K562 (cell line): ENCODE measurements around the gene TMEM184B. TPM values are rescaled to one million over a fixed set of nuclear protein-coding genes. Genes with fewer than 3 reads are reported as not detected.

Experiments
- polyA plus RNA-seq, 8 experiments: library from polyadenylated mRNA; depleted of rRNA in 4 of 8; stranded (reverse) in 5 of 8; unstranded in 3 of 8; fragments of >200 nt; fragmentation: Nextera tagmentation in 2 of 8; fragmentation: Illumina TruSeq in 1 of 8; extraction: Ambion mirVana in 2 of 8; extraction: Trizol in 1 of 8; gene quantifications; 2 replicates each; pipeline versions ENCODE4 v1.2.1 to v1.2.3, GENCODE V29; 2011 to 2014; ENCODE audit warnings: inconsistent platforms in 1 of 8, missing spikeins in 1 of 8
- total RNA-seq, 7 experiments: library from RNA; depleted of rRNA in 6 of 7; stranded (reverse); fragments of >200 nt in 6 of 7; fragmentation: Illumina TruSeq in 2 of 7; extraction: Trizol in 2 of 7; gene quantifications; 2 replicates each; pipeline versions ENCODE4 v1.2.1 to v1.2.3, GENCODE V29; 2011 to 2021; ENCODE audit warnings: low replicate concordance in 1 of 7
- TF ChIP-seq, protein P1 (sequence below): fragments of 250-450 bp; sonication (Bioruptor Pico); IDR thresholded peaks from 2 replicates; pipeline ENCODE4 v1.4.0; 2020
- TF ChIP-seq, protein P2 (sequence below): fragments of 250-450 bp; sonication (Bioruptor Pico); IDR thresholded peaks from 2 replicates; pipeline ENCODE4 v1.4.0; 2020; ENCODE audit warnings: mild to moderate bottlenecking, moderate library complexity

TMEM184B gene
- total and polyA plus RNA-seq, 9 of the 15 experiments (the other 6 are each of a cell fraction or from before 2014, with no cell fraction given), result 0.31 to 25.1 (median 6.2) TPM

DNA sequence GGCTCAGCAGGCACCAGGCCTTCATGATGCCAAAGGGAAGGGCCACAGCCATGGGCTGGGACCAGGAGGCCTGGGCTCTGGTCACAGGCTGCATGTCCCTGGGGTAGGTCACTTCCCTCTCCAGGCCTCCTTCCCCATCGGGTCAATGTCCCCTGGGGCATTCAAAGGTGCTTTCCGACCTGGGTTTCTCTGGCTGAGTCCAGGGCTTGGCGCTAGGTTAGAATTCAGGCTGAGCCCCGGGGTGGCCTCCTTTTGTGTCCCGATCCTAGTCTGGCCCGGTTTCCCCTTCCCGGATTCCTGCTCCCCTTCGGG lies 58.9 kb downstream of the TMEM184B start (continued):
- TF ChIP-seq, protein P1, sequence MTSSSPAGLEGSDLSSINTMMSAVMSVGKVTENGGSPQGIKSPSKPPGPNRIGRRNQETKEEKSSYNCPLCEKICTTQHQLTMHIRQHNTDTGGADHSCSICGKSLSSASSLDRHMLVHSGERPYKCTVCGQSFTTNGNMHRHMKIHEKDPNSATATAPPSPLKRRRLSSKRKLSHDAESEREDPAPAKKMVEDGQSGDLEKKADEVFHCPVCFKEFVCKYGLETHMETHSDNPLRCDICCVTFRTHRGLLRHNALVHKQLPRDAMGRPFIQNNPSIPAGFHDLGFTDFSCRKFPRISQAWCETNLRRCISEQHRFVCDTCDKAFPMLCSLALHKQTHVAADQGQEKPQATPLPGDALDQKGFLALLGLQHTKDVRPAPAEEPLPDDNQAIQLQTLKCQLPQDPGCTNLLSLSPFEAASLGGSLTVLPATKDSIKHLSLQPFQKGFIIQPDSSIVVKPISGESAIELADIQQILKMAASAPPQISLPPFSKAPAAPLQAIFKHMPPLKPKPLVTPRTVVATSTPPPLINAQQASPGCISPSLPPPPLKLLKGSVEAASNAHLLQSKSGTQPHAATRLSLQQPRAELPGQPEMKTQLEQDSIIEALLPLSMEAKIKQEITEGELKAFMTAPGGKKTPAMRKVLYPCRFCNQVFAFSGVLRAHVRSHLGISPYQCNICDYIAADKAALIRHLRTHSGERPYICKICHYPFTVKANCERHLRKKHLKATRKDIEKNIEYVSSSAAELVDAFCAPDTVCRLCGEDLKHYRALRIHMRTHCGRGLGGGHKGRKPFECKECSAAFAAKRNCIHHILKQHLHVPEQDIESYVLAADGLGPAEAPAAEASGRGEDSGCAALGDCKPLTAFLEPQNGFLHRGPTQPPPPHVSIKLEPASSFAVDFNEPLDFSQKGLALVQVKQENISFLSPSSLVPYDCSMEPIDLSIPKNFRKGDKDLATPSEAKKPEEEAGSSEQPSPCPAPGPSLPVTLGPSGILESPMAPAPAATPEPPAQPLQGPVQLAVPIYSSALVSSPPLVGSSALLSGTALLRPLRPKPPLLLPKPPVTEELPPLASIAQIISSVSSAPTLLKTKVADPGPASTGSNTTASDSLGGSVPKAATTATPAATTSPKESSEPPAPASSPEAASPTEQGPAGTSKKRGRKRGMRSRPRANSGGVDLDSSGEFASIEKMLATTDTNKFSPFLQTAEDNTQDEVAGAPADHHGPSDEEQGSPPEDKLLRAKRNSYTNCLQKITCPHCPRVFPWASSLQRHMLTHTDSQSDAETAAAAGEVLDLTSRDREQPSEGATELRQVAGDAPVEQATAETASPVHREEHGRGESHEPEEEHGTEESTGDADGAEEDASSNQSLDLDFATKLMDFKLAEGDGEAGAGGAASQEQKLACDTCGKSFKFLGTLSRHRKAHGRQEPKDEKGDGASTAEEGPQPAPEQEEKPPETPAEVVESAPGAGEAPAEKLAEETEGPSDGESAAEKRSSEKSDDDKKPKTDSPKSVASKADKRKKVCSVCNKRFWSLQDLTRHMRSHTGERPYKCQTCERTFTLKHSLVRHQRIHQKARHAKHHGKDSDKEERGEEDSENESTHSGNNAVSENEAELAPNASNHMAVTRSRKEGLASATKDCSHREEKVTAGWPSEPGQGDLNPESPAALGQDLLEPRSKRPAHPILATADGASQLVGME, result no peak
- TF ChIP-seq, protein P2, sequence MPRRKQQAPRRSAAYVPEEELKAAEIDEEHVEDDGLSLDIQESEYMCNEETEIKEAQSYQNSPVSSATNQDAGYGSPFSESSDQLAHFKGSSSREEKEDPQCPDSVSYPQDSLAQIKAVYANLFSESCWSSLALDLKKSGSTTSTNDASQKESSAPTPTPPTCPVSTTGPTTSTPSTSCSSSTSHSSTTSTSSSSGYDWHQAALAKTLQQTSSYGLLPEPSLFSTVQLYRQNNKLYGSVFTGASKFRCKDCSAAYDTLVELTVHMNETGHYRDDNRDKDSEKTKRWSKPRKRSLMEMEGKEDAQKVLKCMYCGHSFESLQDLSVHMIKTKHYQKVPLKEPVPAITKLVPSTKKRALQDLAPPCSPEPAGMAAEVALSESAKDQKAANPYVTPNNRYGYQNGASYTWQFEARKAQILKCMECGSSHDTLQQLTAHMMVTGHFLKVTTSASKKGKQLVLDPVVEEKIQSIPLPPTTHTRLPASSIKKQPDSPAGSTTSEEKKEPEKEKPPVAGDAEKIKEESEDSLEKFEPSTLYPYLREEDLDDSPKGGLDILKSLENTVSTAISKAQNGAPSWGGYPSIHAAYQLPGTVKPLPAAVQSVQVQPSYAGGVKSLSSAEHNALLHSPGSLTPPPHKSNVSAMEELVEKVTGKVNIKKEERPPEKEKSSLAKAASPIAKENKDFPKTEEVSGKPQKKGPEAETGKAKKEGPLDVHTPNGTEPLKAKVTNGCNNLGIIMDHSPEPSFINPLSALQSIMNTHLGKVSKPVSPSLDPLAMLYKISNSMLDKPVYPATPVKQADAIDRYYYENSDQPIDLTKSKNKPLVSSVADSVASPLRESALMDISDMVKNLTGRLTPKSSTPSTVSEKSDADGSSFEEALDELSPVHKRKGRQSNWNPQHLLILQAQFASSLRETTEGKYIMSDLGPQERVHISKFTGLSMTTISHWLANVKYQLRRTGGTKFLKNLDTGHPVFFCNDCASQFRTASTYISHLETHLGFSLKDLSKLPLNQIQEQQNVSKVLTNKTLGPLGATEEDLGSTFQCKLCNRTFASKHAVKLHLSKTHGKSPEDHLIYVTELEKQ (CRISPR knock-in tag), result no peak
